Measurements from ENCODE around the gene BBS2. TPM values are rescaled to one million over a fixed set of nuclear protein-coding genes. Genes with fewer than 3 reads are reported as not detected.
A peak's percentile ranks its signal among the peaks of the same experiment; 100 is the strongest.

BBS2 gene
- total and polyA plus RNA-seq, 9 of the 15 experiments (the other 6 are each of a cell fraction or from before 2014, with no cell fraction given): 4.2 to 22.7 (median 10.2) TPM

DNA sequence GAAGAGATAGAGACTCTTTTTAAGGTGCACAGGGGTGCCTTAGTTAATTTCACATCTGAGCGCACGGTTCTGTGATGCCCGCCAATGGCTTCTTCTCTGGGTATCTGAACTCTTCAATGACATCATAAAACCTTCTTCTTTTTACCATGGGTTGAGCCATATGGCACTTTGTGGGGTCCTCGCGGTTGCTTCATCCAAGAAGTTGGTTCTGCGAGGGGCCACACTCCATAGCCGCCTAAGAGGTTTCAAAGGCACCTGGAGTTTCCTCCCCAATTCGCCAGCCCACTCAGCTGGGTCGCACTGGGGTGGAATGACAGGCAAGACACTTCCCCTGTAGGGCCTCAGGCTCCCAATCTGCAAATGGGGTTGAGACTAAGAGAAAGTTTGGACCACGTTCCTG lies 34.6 kb upstream of the BBS2 start:
- H3K4me2 ChIP-seq (ENCODE audit: insufficient read depth, low read length): no peak overlapping the region
- peaks cover 36 to 55% of the 10 kb centered on the region in 2 experiments; a peak in 4 of 5 replicates for H3K27me3 ChIP-seq (ENCODE audit: control insufficient read depth in 2 of 2, insufficient read depth in 2 of 2, low read length in 2 of 2)
- DNase-seq (ENCODE audit: extremely low read depth in 1 of 4, low spot score in 3 of 4) (no peak), ATAC-seq (no peak), FAIRE-seq (no peak)
- no peak overlapping the region for H3K27ac ChIP-seq (ENCODE audit: extremely low read depth, low read depth, low read length)
- no peaks in the 10 kb centered on the region for H3K9me3 ChIP-seq (replicated peaks; ENCODE audit: control insufficient read depth, insufficient read depth, low read depth, low read length)
- ChIA-PET POLR2A (no interaction called here), CTCF (ENCODE audit: low intra/inter-chr PET ratio) (no interaction called here)
- no peaks in the 10 kb centered on the region for H4K20me1 ChIP-seq (replicated peaks; ENCODE audit: control insufficient read depth, insufficient read depth, low read length)
- H2AFZ ChIP-seq (ENCODE audit: low read depth, low read length): no peak overlapping the region
- no peaks in the 10 kb centered on the region for H3K79me2 ChIP-seq (ENCODE audit: control insufficient read depth, insufficient read depth, low read length)
- H3K36me3 ChIP-seq (ENCODE audit: control insufficient read depth, insufficient read depth, low read length): no peaks in the 10 kb centered on the region
- WGBS (ENCODE audit: insufficient coverage, low coverage, missing lambda C conversion rate): 3% methylated on average over 10 of the region's 10 CpGs
- H3K9ac ChIP-seq (ENCODE audit: insufficient read depth in 1 of 2, low read depth in 2 of 2, low read length in 2 of 2): no peak overlapping the region
- TF ChIP-seq SMARCB1 (IDR thresholded peaks at IDR 0.05; ENCODE audit: insufficient read length, low read depth) (no peak), RBM25 (IDR thresholded peaks at IDR 0.05; ENCODE audit: low read depth, low read length, severe bottlenecking) (peak; percentile 21)
- no peaks in the 10 kb centered on the region for H3K9me1 ChIP-seq (ENCODE audit: control insufficient read depth, insufficient read depth, low read length)
- H3K4me1 ChIP-seq (replicated peaks in 1 of 2; ENCODE audit: control insufficient read depth in 2 of 2, insufficient read depth in 2 of 2, low read length in 2 of 2): no peaks in the 10 kb centered on the region
- intact Hi-C loops (cut with micrococcal nuclease) (no loop called here), in situ Hi-C loops (cut with MboI) (no loop called here)
- H3K4me3 ChIP-seq: no peak overlapping the region
- BruUV-seq (replicated peaks): no TSS peak

DNA sequence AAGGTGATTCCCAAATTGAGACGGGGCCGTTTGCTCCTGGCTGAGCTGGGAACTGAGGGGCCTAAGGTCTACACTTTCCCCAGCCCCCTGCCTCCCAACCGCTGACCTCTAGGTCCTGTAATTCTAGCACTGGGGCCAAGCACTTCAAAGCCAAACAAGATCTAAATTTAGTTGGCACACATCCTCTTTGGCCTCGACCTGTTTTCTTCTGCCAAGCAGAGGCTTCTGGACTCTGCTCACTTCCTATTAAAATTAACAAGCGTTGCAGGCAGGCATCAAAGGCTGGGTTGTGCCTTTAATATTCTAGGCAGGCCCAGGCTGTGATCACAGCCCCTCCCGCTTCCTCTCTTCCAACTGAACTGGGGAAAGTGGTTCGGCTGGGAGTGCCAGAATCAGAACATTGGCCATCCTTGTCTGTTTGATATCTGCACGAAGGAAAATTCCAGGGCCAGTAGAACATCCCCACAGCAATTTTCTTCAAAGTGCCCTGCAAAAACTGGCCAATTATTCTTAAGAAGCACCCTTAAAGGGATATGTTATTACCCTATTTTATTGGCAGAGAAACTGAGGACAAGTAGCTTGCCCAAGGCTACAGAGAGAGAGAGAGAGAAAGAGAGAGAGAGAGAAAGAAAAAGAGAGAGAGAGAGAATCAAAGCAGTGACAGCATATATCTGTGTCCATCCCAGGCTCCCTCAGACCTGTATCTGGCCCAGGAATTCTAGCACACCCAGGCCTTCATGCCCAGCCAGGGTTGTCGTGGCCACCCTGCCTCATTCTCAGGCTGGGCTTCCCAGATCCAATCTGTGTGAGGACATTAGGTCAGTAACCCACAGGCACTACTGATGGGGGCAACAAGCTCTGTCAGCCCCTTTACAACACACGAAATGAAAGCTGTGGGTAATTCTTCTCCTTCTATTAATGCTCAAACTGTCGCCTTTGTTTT lies 32.2 kb upstream of the BBS2 start:
- TF ChIP-seq RFX5 (IDR thresholded peaks at IDR 0.05; ENCODE audit: low read depth, low read length): no peak
- TF ChIP-seq RBM25 (IDR thresholded peaks at IDR 0.05; ENCODE audit: low read depth, low read length, severe bottlenecking): no peak
- no peak for TF ChIP-seq ESRRB (CRISPR knock-in tag; IDR thresholded peaks at IDR 0.05; ENCODE audit: borderline replicate concordance)
- TF ChIP-seq, protein P1, sequence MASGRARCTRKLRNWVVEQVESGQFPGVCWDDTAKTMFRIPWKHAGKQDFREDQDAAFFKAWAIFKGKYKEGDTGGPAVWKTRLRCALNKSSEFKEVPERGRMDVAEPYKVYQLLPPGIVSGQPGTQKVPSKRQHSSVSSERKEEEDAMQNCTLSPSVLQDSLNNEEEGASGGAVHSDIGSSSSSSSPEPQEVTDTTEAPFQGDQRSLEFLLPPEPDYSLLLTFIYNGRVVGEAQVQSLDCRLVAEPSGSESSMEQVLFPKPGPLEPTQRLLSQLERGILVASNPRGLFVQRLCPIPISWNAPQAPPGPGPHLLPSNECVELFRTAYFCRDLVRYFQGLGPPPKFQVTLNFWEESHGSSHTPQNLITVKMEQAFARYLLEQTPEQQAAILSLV (tag; IDR thresholded peaks at IDR 0.05): no peak
- no peak for TF ChIP-seq RBM15 (IDR thresholded peaks at IDR 0.05; ENCODE audit: insufficient read depth, low read length)
- TF ChIP-seq NBN (IDR thresholded peaks at IDR 0.05; ENCODE audit: low read depth): no peak
- TF ChIP-seq FOS (IDR thresholded peaks at IDR 0.05; ENCODE audit: extremely low read depth, insufficient read length): no peak
- CTCF ChIA-PET (ENCODE audit: low intra/inter-chr PET ratio): no interaction called here

More for the DNA sequence above, 32.2 kb upstream of the BBS2 start:
- intact Hi-C loops (cut with micrococcal nuclease) (no loop called here), in situ Hi-C loops (cut with MboI) (no loop called here)
- DNase-seq (ENCODE audit: extremely low read depth in 1 of 4, low spot score in 3 of 4) (no peak), FAIRE-seq (no peak), ATAC-seq (no peak)
- Histone ChIP-seq H3K9me3 (replicated peaks; ENCODE audit: control insufficient read depth, insufficient read depth, low read depth, low read length) (no peaks in the 10 kb centered on the region), H4K20me1 (replicated peaks; ENCODE audit: control insufficient read depth, insufficient read depth, low read length) (0 out of 2 replicates have a peak, but pooled peaks cover 3% of the 10 kb centered on the region), H3K4me2 (ENCODE audit: insufficient read depth, low read length) (no peak overlapping the region), H3K27ac (ENCODE audit: extremely low read depth, low read depth, low read length) (no peak overlapping the region), H3K27me3 (ENCODE audit: control insufficient read depth in 2 of 2, insufficient read depth in 2 of 2, low read length in 2 of 2) (peaks cover 35 to 55% of the 10 kb centered on the region in 2 experiments), H3K9me1 (ENCODE audit: control insufficient read depth, insufficient read depth, low read length) (peaks cover under 1% of the 10 kb centered on the region), H2AFZ (ENCODE audit: low read depth, low read length) (no peak overlapping the region), H3K4me3 (no peak overlapping the region), H3K36me3 (ENCODE audit: control insufficient read depth, insufficient read depth, low read length) (no peaks in the 10 kb centered on the region), H3K9ac (ENCODE audit: insufficient read depth in 1 of 2, low read depth in 2 of 2, low read length in 2 of 2) (no peak overlapping the region), H3K79me2 (ENCODE audit: control insufficient read depth, insufficient read depth, low read length) (no peaks in the 10 kb centered on the region), H3K4me1 (replicated peaks in 1 of 2; ENCODE audit: control insufficient read depth in 2 of 2, insufficient read depth in 2 of 2, low read length in 2 of 2) (peaks cover 0 to 11% of the 10 kb centered on the region in 2 experiments; a peak in 2 of 5 replicates)
- 2% methylated on average over 11 of the region's 11 CpGs for WGBS (ENCODE audit: insufficient coverage, low coverage, missing lambda C conversion rate)
- POLR2A ChIA-PET: interaction anchor here (1.0 to 1.2 kb wide), 2 partner anchors 25 to 84 kb away, joined by 3 read pairs; no protein-coding TSS in a partner anchor
- no TSS peak for BruUV-seq (replicated peaks)

All from K562 (cell line).